GM23338 (cell line): ENCODE data around the gene PCDHGA5.
"Not testable (repeated sequence)": the region's sequence is repeated elsewhere in the genome, so short reads cannot be mapped to it uniquely, and the experiment has no call there.

Experiments used
- CREB1 ChIP-seq: fragments of 250-450 bp; sonication (Bioruptor Pico); IDR thresholded peaks from 2 replicates; pipeline ENCODE4 v1.5.0; 2020; ENCODE audit warnings: low read depth, mild to moderate bottlenecking, moderate library complexity
- EZH2 ChIP-seq: fragments of 200-600 bp; sonication (generic); IDR thresholded peaks from one replicate; pipeline ENCODE4 v1.8.0; 2017; ENCODE audit warnings: antibody characterized with exemption, mild to moderate bottlenecking, low read depth; ENCODE audit not compliant: unreplicated experiment
- EZH2phosphoT487 ChIP-seq: fragments of 200-600 bp; sonication (generic); IDR thresholded peaks from one replicate; pipeline ENCODE4 v1.8.1; 2018; ENCODE audit warnings: antibody characterized with exemption; ENCODE audit not compliant: unreplicated experiment
- JUNB ChIP-seq: IDR thresholded peaks from one replicate; pipeline ENCODE4 v1.6.1; 2016; ENCODE audit warnings: antibody characterized with exemption; ENCODE audit not compliant: unreplicated experiment
- NANOG ChIP-seq: IDR thresholded peaks from 2 replicates; pipeline ENCODE4 v1.6.1; 2016; ENCODE audit warnings: antibody characterized with exemption, borderline replicate concordance
- POLR2AphosphoS5 ChIP-seq: IDR thresholded peaks from 2 replicates; pipeline ENCODE4 v1.6.1; 2016; ENCODE audit warnings: antibody characterized with exemption, low read depth
- REST ChIP-seq: IDR thresholded peaks from one replicate; pipeline ENCODE4 v1.6.1; 2018; ENCODE audit warnings: antibody characterized with exemption; ENCODE audit not compliant: unreplicated experiment
- ZNF114 ChIP-seq: fragments of 250-450 bp; sonication (Bioruptor Pico); IDR thresholded peaks from 2 replicates; pipeline ENCODE4 v1.5.0; 2020; ENCODE audit warnings: mild to moderate bottlenecking, moderate library complexity
- ZNF331 ChIP-seq: fragments of 250-450 bp; sonication (Bioruptor Pico); IDR thresholded peaks from 2 replicates; pipeline ENCODE4 v1.5.0; 2020; ENCODE audit warnings: low read depth, mild to moderate bottlenecking, moderate library complexity
- TF ChIP-seq, protein P1 (sequence below), 2 experiments: fragments of 200-600 bp in 1 of 2; sonication (generic) in 1 of 2; conservative IDR thresholded peaks; 2 replicates each; pipeline versions ENCODE4 v1.5.1 to v1.6.1; 2016 to 2017; ENCODE audit warnings: antibody characterized with exemption in 2 of 2, low read depth in 2 of 2, mild to moderate bottlenecking in 2 of 2, moderate library complexity in 1 of 2
- TF ChIP-seq, protein P2 (sequence below): IDR thresholded peaks from 2 replicates; pipeline ENCODE4 v1.6.1; 2016; ENCODE audit warnings: antibody characterized with exemption
- TF ChIP-seq, protein P3 (sequence below): fragments of 250-450 bp; sonication (Bioruptor Pico); IDR thresholded peaks from 2 replicates; pipeline ENCODE4 v1.5.0; 2020; ENCODE audit warnings: mild to moderate bottlenecking, moderate library complexity

DNA sequence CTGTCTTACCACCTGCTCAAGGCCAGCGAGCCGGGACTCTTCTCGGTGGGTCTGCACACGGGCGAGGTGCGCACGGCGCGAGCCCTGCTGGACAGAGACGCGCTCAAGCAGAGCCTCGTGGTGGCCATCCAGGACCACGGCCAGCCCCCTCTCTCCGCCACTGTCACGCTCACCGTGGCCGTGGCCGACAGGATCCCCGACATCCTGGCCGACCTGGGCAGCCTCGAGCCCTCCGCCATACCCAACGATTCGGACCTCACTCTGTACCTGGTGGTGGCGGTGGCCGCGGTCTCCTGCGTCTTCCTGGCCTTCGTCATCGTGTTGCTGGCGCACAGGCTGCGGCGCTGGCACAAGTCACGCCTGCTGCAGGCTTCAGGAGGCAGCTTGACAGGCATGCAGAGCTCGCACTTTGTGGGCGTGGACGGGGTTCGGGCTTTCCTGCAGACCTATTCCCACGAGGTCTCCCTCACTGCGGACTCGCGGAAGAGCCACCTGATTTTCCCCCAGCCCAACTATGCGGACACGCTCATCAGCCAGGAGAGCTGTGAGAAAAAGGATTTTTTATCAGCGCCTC is 23.1 kb upstream of the PCDHGA5 start:
- TF ChIP-seq, protein P1, sequence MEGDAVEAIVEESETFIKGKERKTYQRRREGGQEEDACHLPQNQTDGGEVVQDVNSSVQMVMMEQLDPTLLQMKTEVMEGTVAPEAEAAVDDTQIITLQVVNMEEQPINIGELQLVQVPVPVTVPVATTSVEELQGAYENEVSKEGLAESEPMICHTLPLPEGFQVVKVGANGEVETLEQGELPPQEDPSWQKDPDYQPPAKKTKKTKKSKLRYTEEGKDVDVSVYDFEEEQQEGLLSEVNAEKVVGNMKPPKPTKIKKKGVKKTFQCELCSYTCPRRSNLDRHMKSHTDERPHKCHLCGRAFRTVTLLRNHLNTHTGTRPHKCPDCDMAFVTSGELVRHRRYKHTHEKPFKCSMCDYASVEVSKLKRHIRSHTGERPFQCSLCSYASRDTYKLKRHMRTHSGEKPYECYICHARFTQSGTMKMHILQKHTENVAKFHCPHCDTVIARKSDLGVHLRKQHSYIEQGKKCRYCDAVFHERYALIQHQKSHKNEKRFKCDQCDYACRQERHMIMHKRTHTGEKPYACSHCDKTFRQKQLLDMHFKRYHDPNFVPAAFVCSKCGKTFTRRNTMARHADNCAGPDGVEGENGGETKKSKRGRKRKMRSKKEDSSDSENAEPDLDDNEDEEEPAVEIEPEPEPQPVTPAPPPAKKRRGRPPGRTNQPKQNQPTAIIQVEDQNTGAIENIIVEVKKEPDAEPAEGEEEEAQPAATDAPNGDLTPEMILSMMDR (conservative IDR thresholded peaks at IDR 0.05; ENCODE audit: low read depth in 2 of 2): not testable (repeated sequence)
- not testable (repeated sequence) for TF ChIP-seq EZH2; REST; EZH2phosphoT487; ZNF114 (CRISPR knock-in tag); JUNB; POLR2AphosphoS5; ZNF331 (CRISPR knock-in tag); CREB1 (CRISPR knock-in tag); NANOG
- TF ChIP-seq, protein P2, sequence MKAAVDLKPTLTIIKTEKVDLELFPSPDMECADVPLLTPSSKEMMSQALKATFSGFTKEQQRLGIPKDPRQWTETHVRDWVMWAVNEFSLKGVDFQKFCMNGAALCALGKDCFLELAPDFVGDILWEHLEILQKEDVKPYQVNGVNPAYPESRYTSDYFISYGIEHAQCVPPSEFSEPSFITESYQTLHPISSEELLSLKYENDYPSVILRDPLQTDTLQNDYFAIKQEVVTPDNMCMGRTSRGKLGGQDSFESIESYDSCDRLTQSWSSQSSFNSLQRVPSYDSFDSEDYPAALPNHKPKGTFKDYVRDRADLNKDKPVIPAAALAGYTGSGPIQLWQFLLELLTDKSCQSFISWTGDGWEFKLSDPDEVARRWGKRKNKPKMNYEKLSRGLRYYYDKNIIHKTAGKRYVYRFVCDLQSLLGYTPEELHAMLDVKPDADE: not testable (repeated sequence)
- TF ChIP-seq, protein P3, sequence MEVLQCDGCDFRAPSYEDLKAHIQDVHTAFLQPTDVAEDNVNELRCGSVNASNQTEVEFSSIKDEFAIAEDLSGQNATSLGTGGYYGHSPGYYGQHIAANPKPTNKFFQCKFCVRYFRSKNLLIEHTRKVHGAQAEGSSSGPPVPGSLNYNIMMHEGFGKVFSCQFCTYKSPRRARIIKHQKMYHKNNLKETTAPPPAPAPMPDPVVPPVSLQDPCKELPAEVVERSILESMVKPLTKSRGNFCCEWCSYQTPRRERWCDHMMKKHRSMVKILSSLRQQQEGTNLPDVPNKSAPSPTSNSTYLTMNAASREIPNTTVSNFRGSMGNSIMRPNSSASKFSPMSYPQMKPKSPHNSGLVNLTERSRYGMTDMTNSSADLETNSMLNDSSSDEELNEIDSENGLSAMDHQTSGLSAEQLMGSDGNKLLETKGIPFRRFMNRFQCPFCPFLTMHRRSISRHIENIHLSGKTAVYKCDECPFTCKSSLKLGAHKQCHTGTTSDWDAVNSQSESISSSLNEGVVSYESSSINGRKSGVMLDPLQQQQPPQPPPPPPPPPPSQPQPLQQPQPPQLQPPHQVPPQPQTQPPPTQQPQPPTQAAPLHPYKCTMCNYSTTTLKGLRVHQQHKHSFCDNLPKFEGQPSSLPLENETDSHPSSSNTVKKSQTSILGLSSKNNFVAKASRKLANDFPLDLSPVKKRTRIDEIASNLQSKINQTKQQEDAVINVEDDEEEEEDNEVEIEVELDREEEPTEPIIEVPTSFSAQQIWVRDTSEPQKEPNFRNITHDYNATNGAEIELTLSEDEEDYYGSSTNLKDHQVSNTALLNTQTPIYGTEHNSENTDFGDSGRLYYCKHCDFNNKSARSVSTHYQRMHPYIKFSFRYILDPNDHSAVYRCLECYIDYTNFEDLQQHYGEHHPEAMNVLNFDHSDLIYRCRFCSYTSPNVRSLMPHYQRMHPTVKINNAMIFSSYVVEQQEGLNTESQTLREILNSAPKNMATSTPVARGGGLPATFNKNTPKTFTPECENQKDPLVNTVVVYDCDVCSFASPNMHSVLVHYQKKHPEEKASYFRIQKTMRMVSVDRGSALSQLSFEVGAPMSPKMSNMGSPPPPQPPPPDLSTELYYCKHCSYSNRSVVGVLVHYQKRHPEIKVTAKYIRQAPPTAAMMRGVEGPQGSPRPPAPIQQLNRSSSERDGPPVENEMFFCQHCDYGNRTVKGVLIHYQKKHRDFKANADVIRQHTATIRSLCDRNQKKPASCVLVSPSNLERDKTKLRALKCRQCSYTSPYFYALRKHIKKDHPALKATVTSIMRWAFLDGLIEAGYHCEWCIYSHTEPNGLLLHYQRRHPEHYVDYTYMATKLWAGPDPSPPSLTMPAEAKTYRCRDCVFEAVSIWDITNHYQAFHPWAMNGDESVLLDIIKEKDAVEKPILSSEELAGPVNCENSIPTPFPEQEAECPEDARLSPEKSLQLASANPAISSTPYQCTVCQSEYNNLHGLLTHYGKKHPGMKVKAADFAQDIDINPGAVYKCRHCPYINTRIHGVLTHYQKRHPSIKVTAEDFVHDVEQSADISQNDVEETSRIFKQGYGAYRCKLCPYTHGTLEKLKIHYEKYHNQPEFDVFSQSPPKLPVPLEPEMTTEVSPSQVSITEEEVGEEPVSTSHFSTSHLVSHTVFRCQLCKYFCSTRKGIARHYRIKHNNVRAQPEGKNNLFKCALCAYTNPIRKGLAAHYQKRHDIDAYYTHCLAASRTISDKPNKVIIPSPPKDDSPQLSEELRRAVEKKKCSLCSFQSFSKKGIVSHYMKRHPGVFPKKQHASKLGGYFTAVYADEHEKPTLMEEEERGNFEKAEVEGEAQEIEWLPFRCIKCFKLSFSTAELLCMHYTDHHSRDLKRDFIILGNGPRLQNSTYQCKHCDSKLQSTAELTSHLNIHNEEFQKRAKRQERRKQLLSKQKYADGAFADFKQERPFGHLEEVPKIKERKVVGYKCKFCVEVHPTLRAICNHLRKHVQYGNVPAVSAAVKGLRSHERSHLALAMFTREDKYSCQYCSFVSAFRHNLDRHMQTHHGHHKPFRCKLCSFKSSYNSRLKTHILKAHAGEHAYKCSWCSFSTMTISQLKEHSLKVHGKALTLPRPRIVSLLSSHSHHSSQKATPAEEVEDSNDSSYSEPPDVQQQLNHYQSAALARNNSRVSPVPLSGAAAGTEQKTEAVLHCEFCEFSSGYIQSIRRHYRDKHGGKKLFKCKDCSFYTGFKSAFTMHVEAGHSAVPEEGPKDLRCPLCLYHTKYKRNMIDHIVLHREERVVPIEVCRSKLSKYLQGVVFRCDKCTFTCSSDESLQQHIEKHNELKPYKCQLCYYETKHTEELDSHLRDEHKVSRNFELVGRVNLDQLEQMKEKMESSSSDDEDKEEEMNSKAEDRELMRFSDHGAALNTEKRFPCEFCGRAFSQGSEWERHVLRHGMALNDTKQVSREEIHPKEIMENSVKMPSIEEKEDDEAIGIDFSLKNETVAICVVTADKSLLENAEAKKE (CRISPR knock-in tag): not testable (repeated sequence)
